Lower leg skin (tissue), 3 donors: ENCODE results near the gene TRIP4.

ENCODE experiments used
- POLR2A ChIP-seq, 2 donors: fragments of 450-650 bp; IDR thresholded peaks; one replicate each; pipeline ENCODE4 v1.6.1; 2016 to 2017; ENCODE audit warnings: antibody characterized with exemption in 2 of 2, mild to moderate bottlenecking in 1 of 2, moderate library complexity in 1 of 2
- TF ChIP-seq, protein P1 (sequence below), 3 donors: fragments of 450-650 bp; IDR thresholded peaks; one replicate each; pipeline ENCODE4 v1.5.1; 2016; ENCODE audit warnings: antibody characterized with exemption in 3 of 3, mild to moderate bottlenecking in 3 of 3, moderate library complexity in 2 of 3

DNA sequence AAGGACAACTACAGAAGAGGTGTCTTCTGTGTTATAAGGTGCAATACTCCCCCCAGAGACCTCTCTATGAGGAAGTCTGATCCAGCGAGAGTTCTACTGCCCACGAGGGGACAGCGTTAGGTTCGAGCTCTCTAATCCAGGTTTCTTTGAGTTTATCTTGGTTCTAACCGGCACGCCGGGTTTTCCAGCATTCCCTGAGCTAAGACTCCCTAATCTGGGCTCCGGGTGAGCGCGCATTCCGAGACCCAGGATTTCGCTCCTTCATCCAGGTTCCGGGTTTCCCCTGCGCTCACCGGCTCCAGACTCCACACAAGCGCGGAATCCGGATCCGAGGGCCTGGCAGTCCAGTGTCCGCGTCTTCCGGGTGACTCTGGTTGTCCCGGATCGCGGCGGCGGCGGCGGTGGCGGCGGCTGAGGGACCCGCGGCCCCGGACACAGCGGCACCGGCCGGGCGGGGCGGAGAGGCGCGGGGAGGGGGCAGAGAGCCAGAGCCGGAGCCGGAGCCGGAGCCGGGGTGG lies 72.6 kb downstream of the TRIP4 start, which contains the start of gene ZNF609:
- TF ChIP-seq, protein P1, sequence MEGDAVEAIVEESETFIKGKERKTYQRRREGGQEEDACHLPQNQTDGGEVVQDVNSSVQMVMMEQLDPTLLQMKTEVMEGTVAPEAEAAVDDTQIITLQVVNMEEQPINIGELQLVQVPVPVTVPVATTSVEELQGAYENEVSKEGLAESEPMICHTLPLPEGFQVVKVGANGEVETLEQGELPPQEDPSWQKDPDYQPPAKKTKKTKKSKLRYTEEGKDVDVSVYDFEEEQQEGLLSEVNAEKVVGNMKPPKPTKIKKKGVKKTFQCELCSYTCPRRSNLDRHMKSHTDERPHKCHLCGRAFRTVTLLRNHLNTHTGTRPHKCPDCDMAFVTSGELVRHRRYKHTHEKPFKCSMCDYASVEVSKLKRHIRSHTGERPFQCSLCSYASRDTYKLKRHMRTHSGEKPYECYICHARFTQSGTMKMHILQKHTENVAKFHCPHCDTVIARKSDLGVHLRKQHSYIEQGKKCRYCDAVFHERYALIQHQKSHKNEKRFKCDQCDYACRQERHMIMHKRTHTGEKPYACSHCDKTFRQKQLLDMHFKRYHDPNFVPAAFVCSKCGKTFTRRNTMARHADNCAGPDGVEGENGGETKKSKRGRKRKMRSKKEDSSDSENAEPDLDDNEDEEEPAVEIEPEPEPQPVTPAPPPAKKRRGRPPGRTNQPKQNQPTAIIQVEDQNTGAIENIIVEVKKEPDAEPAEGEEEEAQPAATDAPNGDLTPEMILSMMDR (IDR thresholded peaks at IDR 0.05), result no peak
- TF ChIP-seq POLR2A (IDR thresholded peaks at IDR 0.05), result no peak
